Tracheal epithelial cell (primary cell): ENCODE data around the gene MEGF9. TPM values are rescaled to one million over a fixed set of nuclear protein-coding genes. Genes with fewer than 3 reads are reported as not detected.

Source experiments
- total RNA-seq: library from RNA; depleted of rRNA; stranded (reverse); fragments of >200 nt; gene quantifications from 2 replicates; pipeline ENCODE4 v1.2.1, GENCODE V29; 2014

Gene MEGF9
- 8.2 and 11.7 TPM in 2 replicates for total RNA-seq

GRCh38 chr9:120714088-120714845 is at the start of gene MEGF9:
TSS of gene MEGF9 (minus strand) at chr9:120714470. CDS start at chr9:120714358, 112 bp downstream.

GRCh38 chr9:120580051-120580896 is 134.0 kb downstream of the MEGF9 start, which contains the start of gene CDK5RAP2:
TSS of gene CDK5RAP2 (minus strand) at chr9:120580167. CDS start at chr9:120579978, 189 bp downstream.

Other genes with a start within 250 kb of the MEGF9 start
- gene CDK5RAP2, start 134.3 kb downstream of the MEGF9 start, total RNA-seq = 19.5 and 20.2 TPM in 2 replicates
- gene FBXW2, start 78.9 kb upstream of the MEGF9 start, total RNA-seq = 28.4 and 37.1 TPM in 2 replicates
- 15.9 and 23.2 TPM in 2 replicates for gene PSMD5, start 128.5 kb upstream of the MEGF9 start, total RNA-seq
- 7.0 and 7.7 TPM in 2 replicates for gene PHF19, start 162.7 kb upstream of the MEGF9 start, total RNA-seq
- gene TRAF1, start 212.3 kb upstream of the MEGF9 start, total RNA-seq = 0.85 and 6.3 TPM in 2 replicates